Keratinocyte (primary cell): ENCODE results near the gene GARNL3. TPM values are rescaled to one million over a fixed set of nuclear protein-coding genes. Genes with fewer than 3 reads are reported as not detected.

Experiments used
- DNase-seq: peaks from one replicate; pipeline ENCODE4 v3.0.0-alpha.2; 2011; ENCODE audit warnings: low read depth, missing footprints, low spot score
- FAIRE-seq: peaks from 2 replicates; lab custom pipeline; 2011; peaks lifted over from hg19 to GRCh38; lab: Jason Lieb, UNC
- H2AFZ ChIP-seq: 2 replicates; pipeline ENCODE4 v1.6.0; 2012; ENCODE audit warnings: low read length, control low read depth, inconsistent platforms; ENCODE audit not compliant: control insufficient read depth
- H3K27ac ChIP-seq: 2 replicates; pipeline ENCODE4 v1.5.1; 2011; ENCODE audit warnings: low read length; ENCODE audit not compliant: control insufficient read depth, insufficient read depth
- H3K27me3 ChIP-seq: 3 replicates; pipeline ENCODE4 v1.6.0; 2011; ENCODE audit warnings: low read length; ENCODE audit not compliant: control insufficient read depth, insufficient read depth; ENCODE audit errors: extremely low read depth
- H3K36me3 ChIP-seq, 2 experiments: 2 replicates in 1 of 2; 3 replicates in 1 of 2; pipeline ENCODE4 v1.5.1; 2011; ENCODE audit warnings: low read length in 2 of 2, mild to moderate bottlenecking in 1 of 2; ENCODE audit not compliant: control insufficient read depth in 2 of 2, insufficient read depth in 2 of 2; ENCODE audit errors: extremely low read depth in 1 of 2
- H3K4me1 ChIP-seq: 3 replicates; pipeline ENCODE4 v1.5.1; 2011; ENCODE audit warnings: low read length; ENCODE audit not compliant: control insufficient read depth, insufficient read depth; ENCODE audit errors: extremely low read depth
- H3K4me2 ChIP-seq: 3 replicates; pipeline ENCODE4 v1.6.0; 2011; ENCODE audit warnings: low read depth, low read length; ENCODE audit not compliant: control insufficient read depth, insufficient read depth; ENCODE audit errors: extremely low read depth
- H3K4me3 ChIP-seq, 3 experiments: fragments of 200-600 bp in 1 of 3; sonication (generic) in 1 of 3; 2 replicates in 2 of 3; 3 replicates in 1 of 3; pipeline ENCODE4 v1.5.1; 2011 to 2016; ENCODE audit warnings: low read length in 3 of 3, mild to moderate bottlenecking in 3 of 3, control low read depth in 2 of 3, inconsistent platforms in 1 of 3, low read depth in 1 of 3, mixed read lengths in 1 of 3, mixed run types in 1 of 3, moderate library complexity in 1 of 3; ENCODE audit not compliant: control insufficient read depth in 2 of 3, insufficient read depth in 2 of 3; ENCODE audit errors: extremely low read depth in 1 of 3
- H3K79me2 ChIP-seq: 2 replicates; pipeline ENCODE4 v1.6.0; 2012; ENCODE audit warnings: low read length; ENCODE audit not compliant: control insufficient read depth, insufficient read depth
- H3K9ac ChIP-seq: 3 replicates; pipeline ENCODE4 v1.6.0; 2011; ENCODE audit warnings: low read length; ENCODE audit not compliant: control insufficient read depth, insufficient read depth; ENCODE audit errors: extremely low read depth
- H3K9me1 ChIP-seq: 3 replicates; pipeline ENCODE4 v1.6.0; 2011; ENCODE audit warnings: low read length; ENCODE audit not compliant: control insufficient read depth, insufficient read depth; ENCODE audit errors: extremely low read depth
- H3K9me3 ChIP-seq: 2 replicates; pipeline ENCODE4 v1.5.1; 2012; ENCODE audit warnings: low read depth, low read length; ENCODE audit not compliant: control insufficient read depth
- H4K20me1 ChIP-seq: 3 replicates; pipeline ENCODE4 v1.6.0; 2011; ENCODE audit warnings: low read length; ENCODE audit not compliant: control insufficient read depth, insufficient read depth; ENCODE audit errors: extremely low read depth
- CTCF ChIP-seq, 3 experiments: IDR thresholded peaks in 1 of 3; conservative IDR thresholded peaks in 1 of 3; optimal IDR thresholded peaks in 1 of 3; 2 replicates in 2 of 3; 3 replicates in 1 of 3; pipeline versions ENCODE3 to v1.5.1; 2011; ENCODE audit warnings: low read length in 3 of 3, mild to moderate bottlenecking in 3 of 3, moderate library complexity in 2 of 3, control low read depth in 1 of 3, inconsistent platforms in 1 of 3; ENCODE audit not compliant: insufficient read depth in 2 of 3; ENCODE audit errors: extremely low read depth in 1 of 3
- EZH2 ChIP-seq: IDR thresholded peaks from one replicate; pipeline ENCODE4 v1.6.1; 2012; ENCODE audit warnings: inconsistent platforms, mild to moderate bottlenecking, low read length, moderate library complexity
- dilution Hi-C: fragments of 300-500 bp; cut with MboI; formaldehyde crosslinking; loops from one replicate; pipeline ENCODE4 v1.7.0; 2020; ENCODE audit warnings: low sequenced_read_pairs; ENCODE audit not compliant: extremely low pct_ligation_motif_present
- polyA plus RNA-seq, 5 experiments: library from polyadenylated mRNA; depleted of rRNA in 3 of 5; stranded (reverse) in 3 of 5; stranded (forward) in 1 of 5; unstranded in 1 of 5; fragments of >200 nt; gene quantifications; 1 replicate in 1 of 5; 2 replicates in 3 of 5; 3 replicates in 1 of 5; pipeline versions ENCODE4 v1.2.1 to v1.2.3, GENCODE V29; 2011 to 2012; ENCODE audit warnings: missing spikeins in 2 of 5, low read depth in 1 of 5, low replicate concordance in 1 of 5

GARNL3 gene
- polyA plus RNA-seq, 1 donor (not counting 4 experiments of a cell fraction or from before 2014, with no cell fraction given), result 2.4 TPM

DNA sequence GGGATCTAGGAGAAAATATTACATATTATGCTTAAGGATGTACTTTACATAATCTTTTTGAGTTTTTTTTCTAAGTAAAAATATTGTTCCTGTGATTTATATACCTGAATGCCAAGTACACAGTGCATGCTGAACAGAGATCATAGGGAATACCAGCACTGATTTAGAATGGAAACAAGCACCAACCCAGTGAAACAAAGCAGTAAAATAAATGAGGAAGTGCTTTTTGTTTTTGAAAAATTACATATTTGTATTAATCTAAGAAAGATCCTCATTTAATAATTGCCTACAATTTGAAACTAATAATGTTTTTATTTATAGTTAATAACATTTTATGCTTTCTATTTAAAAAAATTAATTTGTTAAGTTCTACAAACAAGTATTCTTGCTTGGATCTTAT is 18.0 kb downstream of the GARNL3 start:
- Histone ChIP-seq H3K79me2 (no peaks in the 10 kb centered on the region), H3K4me1 (peaks cover 11% of the 10 kb centered on the region), H3K4me2 (no peak overlapping the region), H3K9me1 (no peaks in the 10 kb centered on the region), H3K9ac (no peak overlapping the region), H2AFZ (no peak overlapping the region), H3K27ac (no peak overlapping the region), H3K27me3 (no peaks in the 10 kb centered on the region), H3K9me3 (no peaks in the 10 kb centered on the region), H3K4me3 (no peak overlapping the region), H3K36me3 (no peaks in the 10 kb centered on the region), H4K20me1 (no peaks in the 10 kb centered on the region)
- DNase-seq (no peak), FAIRE-seq (no peak)
- TF ChIP-seq EZH2 (no peak), CTCF (optimal IDR thresholded peaks at IDR 0.05 in 1 of 3, IDR thresholded peaks at IDR 0.05 in 1 of 3, conservative IDR thresholded peaks at IDR 0.05 in 1 of 3; ENCODE audit: extremely low read depth in 1 of 3, insufficient read depth in 2 of 3, low read length in 3 of 3) (no peak)
- dilution Hi-C loops, result no loop called here

DNA sequence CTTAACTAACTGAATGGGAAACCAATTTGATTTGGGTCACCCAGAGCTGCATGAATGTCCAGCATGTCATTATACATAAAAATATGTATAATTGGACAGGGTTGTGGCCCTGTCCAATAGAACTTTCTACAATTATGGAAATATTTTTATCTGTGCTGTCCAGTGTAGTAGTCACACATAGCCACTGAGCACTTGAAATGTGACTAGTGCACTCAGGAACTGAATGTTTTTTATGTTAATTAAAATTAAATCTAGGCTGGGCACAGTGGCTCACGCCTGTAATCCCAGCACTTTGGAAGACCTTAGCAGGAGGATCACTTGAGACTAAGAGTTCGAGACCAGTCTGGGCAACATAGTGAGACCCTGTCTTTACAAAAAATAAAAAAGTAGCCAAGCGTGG is 18.6 kb downstream of the GARNL3 start:
- FAIRE-seq, result no peak
- no peaks in the 10 kb centered on the region for H3K36me3 ChIP-seq
- dilution Hi-C loops, result no loop called here
- H4K20me1 ChIP-seq, result no peaks in the 10 kb centered on the region
- H3K9me1 ChIP-seq, result no peaks in the 10 kb centered on the region
- peaks cover 9% of the 10 kb centered on the region for H3K4me1 ChIP-seq
- no peak overlapping the region for H3K27ac ChIP-seq
- no peak overlapping the region for H3K4me3 ChIP-seq
- no peak for TF ChIP-seq EZH2
- H3K79me2 ChIP-seq, result no peaks in the 10 kb centered on the region
- no peak for DNase-seq
- no peak overlapping the region for H3K4me2 ChIP-seq
- H3K27me3 ChIP-seq, result no peaks in the 10 kb centered on the region
- no peaks in the 10 kb centered on the region for H3K9me3 ChIP-seq
- H2AFZ ChIP-seq, result no peak overlapping the region
- no peak overlapping the region for H3K9ac ChIP-seq

DNA sequence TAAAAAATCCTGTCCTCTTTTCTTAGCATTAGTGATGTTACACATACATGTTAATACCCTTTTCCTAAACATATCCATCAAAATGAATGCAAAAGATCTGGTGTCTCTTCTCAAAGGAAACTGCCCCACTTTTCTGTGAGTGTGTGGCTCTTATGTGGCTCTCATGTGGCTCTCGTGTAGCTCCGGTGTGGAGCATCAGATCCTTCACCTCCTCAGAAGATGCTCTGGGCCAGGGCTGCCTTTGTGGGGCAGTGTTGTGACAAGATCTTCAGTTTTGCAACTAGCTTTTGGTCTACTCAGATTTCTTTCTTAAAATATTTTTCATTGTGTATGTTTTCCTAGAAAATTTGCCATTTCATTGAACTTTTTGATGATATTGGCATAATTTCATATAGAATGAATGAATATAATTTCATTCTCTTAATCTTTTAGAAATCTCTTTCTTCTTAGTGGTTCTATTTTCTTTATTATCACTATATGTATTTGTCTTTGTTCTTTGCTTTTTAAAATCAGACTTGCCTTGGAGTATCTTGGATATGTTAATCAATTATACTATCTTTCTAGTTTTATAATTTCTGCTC is 19.4 kb downstream of the GARNL3 start:
- Histone ChIP-seq H3K36me3 (no peaks in the 10 kb centered on the region), H3K4me3 (no peak overlapping the region), H3K9me3 (no peaks in the 10 kb centered on the region), H3K4me1 (no peaks in the 10 kb centered on the region), H3K9ac (no peak overlapping the region), H3K27ac (no peak overlapping the region), H3K4me2 (no peak overlapping the region), H2AFZ (no peak overlapping the region), H3K79me2 (no peaks in the 10 kb centered on the region), H4K20me1 (no peaks in the 10 kb centered on the region), H3K9me1 (no peaks in the 10 kb centered on the region), H3K27me3 (no peaks in the 10 kb centered on the region)
- no peak for DNase-seq
- no peak for FAIRE-seq
- no peak for TF ChIP-seq EZH2
- peak; percentile 24 to 60 (median 31) for TF ChIP-seq CTCF (optimal IDR thresholded peaks at IDR 0.05 in 1 of 3, IDR thresholded peaks at IDR 0.05 in 1 of 3, conservative IDR thresholded peaks at IDR 0.05 in 1 of 3; ENCODE audit: extremely low read depth in 1 of 3, insufficient read depth in 2 of 3, low read length in 3 of 3)
- dilution Hi-C loops, result no loop called here
